ENCODE measurements around the gene MAP3K19. TPM values are rescaled to one million over a fixed set of nuclear protein-coding genes. Genes with fewer than 3 reads are reported as not detected.
"Not testable (repeated sequence)": the region's sequence is repeated elsewhere in the genome, so short reads cannot be mapped to it uniquely, and the experiment has no call there.

The MAP3K19 gene
- total RNA-seq, 2 donors from 2014 or later = not detected

GRCh38 chr2:135055182-135055786 lies 8.0 kb upstream of the MAP3K19 start:
- intact Hi-C loops (cut with DNase I) = no loop called here
- DNase-seq (ENCODE audit: low spot score) = no peak

- DNase-seq (ENCODE audit: low spot score) = no peak
- intact Hi-C loops (cut with DNase I) = no loop called here
These were observed 5.8 kb upstream of the MAP3K19 start for GRCh38 chr2:135052997-135053474.

- peak; percentile 94 for DNase-seq (ENCODE audit: low spot score)
- intact Hi-C loops (cut with DNase I) = no loop called here
These were observed 5.0 kb upstream of the MAP3K19 start, which contains the start of gene RAB3GAP1 for GRCh38 chr2:135052042-135052876. Gene RAB3GAP1, plus strand, starts transcription at chr2:135052292. Its CDS starts 16 bp downstream, at chr2:135052308.

- intact Hi-C loops (cut with DNase I) = no loop called here
- DNase-seq (ENCODE audit: low spot score) = no peak
These were observed 3.4 kb upstream of the MAP3K19 start for GRCh38 chr2:135050684-135051083.

GRCh38 chr2:135050132-135050531 lies 2.9 kb upstream of the MAP3K19 start:
- DNase-seq (ENCODE audit: low spot score) = no peak
- intact Hi-C loops (cut with DNase I) = no loop called here

GRCh38 chr2:135048122-135048521 lies 875 bp upstream of the MAP3K19 start:
- intact Hi-C loops (cut with DNase I) = no loop called here
- DNase-seq (ENCODE audit: low spot score) = no peak

- intact Hi-C loops (cut with DNase I) = no loop called here
These were observed 3.9 kb downstream of the MAP3K19 start for GRCh38 chr2:135043345-135043744.

GRCh38 chr2:135037831-135038230 lies 9.4 kb downstream of the MAP3K19 start:
- intact Hi-C loops (cut with DNase I) = no loop called here
- DNase-seq (ENCODE audit: low spot score) = no peak

More at GRCh38 chr2:135043345-135043744, 3.9 kb downstream of the MAP3K19 start:
- DNase-seq (ENCODE audit: low spot score) = no peak

- DNase-seq (ENCODE audit: low spot score); intact Hi-C loops (cut with DNase I): not testable (repeated sequence)
These were observed 14.0 kb downstream of the MAP3K19 start for GRCh38 chr2:135033216-135033615.

- intact Hi-C loops (cut with DNase I) = no loop called here
- DNase-seq (ENCODE audit: low spot score) = no peak
These were observed 16.4 kb downstream of the MAP3K19 start for GRCh38 chr2:135030826-135031225.

GRCh38 chr2:135029481-135030134 lies 17.6 kb downstream of the MAP3K19 start:
- intact Hi-C loops (cut with DNase I) = no loop called here
- no peak for DNase-seq (ENCODE audit: low spot score)

GRCh38 chr2:135023886-135024485 lies 23.3 kb downstream of the MAP3K19 start:
- intact Hi-C loops (cut with DNase I) = no loop called here
- no peak for DNase-seq (ENCODE audit: low spot score)

GRCh38 chr2:135022952-135023880 lies 24.0 kb downstream of the MAP3K19 start:
- intact Hi-C loops (cut with DNase I) = no loop called here
- DNase-seq (ENCODE audit: low spot score) = no peak

GRCh38 chr2:135021618-135022017 lies 25.6 kb downstream of the MAP3K19 start:
- DNase-seq (ENCODE audit: low spot score) = no peak

GRCh38 chr2:135011633-135012032 lies 35.6 kb downstream of the MAP3K19 start:
- intact Hi-C loops (cut with DNase I) = no loop called here
- no peak for DNase-seq (ENCODE audit: low spot score)

More at GRCh38 chr2:135021618-135022017, 25.6 kb downstream of the MAP3K19 start:
- intact Hi-C loops (cut with DNase I) = no loop called here

- intact Hi-C loops (cut with DNase I) = no loop called here
- no peak for DNase-seq (ENCODE audit: low spot score)
These were observed 36.9 kb downstream of the MAP3K19 start for GRCh38 chr2:135010200-135010942.

GRCh38 chr2:135009339-135009738 lies 37.9 kb downstream of the MAP3K19 start:
- DNase-seq (ENCODE audit: low spot score) = no peak

GRCh38 chr2:135005753-135006152 lies 41.5 kb downstream of the MAP3K19 start:
- intact Hi-C loops (cut with DNase I) = loop anchor here (10.0 kb wide), 1 partner anchor 709 kb away; no protein-coding TSS in a partner anchor
- DNase-seq (ENCODE audit: low spot score) = no peak

More at GRCh38 chr2:135009339-135009738, 37.9 kb downstream of the MAP3K19 start:
- intact Hi-C loops (cut with DNase I) = loop anchor here (10.0 kb wide), 1 partner anchor 705 kb away; no protein-coding TSS in a partner anchor

Measured in posterior vena cava (tissue), 2 donors.